HL-60/S4 treated with retinoic acid at 250 ng/mL for 4 days and 3 days (cell line): ENCODE data around the gene RPS15.

Source experiments
- in situ Hi-C: fragments of 300-500 bp; cut with MboI; formaldehyde crosslinking; loops from 2 replicates; pipeline ENCODE4 v1.7.0; 2022; ENCODE audit warnings: low sequenced_read_pairs

The RPS15 gene

DNA sequence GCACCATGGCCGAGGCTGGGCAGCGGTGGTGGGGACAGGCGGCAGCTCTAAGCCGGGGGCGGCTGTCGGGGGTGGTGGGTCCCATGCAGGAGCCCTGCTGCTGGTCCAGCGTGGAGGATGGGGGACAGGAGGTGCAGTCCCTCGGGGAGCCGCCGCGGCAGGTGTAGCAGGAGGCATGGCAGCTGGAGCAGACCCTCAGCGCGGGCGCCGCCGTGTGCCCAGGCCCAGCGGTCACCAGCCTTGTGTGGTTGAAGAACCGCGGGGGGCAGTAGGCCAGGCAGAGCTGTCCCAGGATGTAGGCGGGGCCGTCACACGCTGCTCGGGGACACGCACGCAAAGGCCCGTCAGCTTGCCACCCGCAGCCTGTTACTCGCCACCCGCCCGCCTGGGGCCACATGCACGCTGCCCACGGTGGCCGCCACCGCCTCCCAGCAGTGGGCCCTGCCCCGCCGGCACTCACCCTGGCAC is 43.7 kb downstream of the RPS15 start:
- in situ Hi-C loops, result no loop called here

DNA sequence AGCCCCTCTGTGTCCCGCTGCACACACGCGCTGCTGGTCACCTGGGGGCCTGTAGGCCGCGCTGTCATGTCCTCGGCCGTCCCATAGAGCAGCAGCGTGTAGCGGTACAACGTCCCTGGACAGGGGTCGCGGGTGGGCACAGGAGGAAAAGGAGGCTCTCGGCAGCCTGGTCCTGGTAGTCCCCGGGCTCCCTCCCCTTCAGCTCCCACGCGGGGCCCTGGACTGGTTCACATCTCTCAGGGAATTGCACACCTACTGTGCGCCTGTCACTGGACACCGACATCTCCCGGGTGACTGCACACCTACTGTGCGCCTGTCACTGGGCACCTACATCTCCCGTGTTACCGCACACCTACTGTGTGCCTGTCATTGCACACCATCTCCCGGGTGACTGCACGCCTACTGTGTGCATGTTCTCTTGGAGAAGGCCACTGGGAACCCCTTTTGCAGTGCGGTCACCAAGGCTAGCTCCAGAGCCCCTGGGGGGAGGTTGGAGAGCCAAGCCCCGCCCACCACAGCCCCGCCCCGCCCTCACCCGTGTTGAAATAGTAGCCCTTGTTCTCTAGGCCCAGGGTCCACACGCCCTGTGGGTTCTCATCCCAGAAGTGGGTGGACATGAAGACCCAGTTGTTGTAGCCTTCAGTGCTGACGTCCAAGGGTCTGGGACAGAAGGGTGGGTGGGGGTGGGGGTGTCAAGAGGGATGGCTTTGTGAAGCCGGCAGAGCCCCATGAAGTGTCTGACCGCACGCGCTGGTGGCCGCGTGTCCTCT is 44.4 kb downstream of the RPS15 start:
- in situ Hi-C loops, result no loop called here

DNA sequence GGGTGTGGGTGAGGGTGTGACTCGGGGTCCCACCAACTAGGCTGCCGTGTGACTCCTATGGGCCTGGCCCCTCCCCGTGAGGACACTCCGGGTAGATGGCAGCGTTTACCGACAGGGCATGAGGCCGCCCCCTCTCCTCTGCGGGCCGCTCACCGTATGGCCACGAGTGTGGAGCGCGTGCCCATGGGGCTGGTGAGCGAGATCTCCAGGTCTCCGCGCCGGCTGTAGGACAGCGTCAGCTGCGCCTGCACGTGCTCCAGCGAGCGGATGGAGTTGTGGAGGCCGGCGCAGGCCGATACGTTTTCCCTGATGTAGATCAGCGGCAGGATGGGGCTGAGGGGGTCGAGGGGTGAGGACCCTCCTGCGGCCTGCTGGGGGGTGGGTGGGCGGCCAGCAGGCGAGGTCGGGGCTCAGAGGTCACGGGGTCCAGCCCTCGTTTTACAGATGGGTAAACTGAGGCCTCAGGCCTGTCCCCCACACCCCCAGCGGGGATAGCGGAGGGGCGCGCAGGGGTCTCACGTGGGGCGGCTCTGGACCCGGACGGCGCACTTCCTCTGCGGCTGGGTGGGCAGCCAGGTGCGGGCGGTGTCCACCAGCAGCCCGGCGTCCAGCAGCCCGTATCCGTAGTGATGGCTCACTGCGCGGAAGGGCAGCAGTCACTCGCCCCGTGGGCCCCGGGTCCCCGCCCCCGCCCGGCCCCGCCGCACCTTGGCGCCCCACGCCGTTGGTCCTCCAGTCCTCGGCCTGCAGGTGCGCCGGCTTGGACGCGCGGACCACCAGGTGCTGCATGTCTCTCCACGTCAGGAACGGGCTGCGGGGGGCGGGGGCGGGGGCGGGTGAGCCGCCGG is 45.2 kb downstream of the RPS15 start:
- in situ Hi-C loops, result no loop called here

DNA sequence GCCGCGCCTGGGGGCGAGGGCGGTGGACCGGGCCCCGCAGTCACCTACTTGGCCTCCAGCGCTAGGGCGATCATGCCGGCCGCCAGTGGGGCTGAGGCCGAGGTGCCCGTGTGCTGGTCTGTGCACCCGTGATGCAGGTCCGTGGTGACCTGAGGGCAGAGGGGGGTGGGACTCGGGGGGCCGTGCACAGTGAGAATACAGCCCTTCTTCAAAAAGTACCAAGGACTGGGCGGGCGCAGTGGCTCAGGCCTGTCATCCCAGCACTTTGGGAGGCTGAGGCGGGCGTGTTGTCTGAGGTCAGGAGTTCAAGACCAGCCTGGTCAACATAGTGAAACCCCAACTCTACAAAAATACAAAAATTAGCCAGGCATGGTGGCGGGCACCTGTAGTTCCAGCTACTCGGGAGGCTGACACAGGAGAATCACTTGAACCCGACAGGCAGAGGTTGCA is 45.8 kb downstream of the RPS15 start:
- in situ Hi-C loops, result no loop called here

DNA sequence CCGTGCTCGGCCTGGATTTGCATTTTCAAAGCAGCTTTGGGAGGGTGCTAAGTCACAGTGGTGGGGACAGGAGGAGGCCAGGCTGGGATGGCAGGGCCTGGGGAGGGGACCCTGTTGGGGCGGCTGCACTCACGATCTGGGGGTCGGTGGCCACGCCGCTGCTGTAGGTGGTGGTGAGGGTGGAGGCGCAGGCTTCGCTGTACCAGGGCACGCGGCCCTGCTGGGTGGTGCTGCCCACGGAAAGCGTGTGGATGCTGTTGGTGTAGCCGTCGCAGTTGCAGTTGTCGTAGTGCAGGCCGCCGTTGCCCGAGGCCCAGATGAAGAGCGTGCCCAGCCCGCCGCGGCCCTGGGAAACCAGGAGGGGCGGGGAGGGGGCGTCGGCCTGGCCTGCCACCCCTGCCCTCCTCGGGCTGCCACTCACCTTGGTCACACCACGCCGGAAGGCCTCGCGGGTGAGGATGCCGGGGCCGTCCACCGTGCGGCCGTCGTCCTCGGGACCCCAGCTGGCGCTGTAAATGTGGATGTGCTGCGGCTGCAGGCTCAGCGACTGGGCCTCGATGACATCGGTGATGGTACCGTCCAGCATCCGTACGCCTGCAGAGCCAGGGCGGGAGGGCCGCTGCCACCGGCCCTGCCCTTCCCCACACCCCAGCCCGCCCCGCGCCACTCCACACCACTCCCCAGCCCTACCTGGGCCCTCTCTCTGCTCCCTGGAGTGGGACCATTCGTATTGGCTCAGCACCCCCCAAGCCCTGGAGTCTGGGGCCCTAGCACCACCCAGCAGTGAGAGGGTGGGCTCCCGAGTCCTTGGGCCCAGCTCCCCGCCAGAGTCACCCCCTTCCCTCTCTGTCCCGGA is 48.8 kb downstream of the RPS15 start:
- in situ Hi-C loops, result no loop called here

DNA sequence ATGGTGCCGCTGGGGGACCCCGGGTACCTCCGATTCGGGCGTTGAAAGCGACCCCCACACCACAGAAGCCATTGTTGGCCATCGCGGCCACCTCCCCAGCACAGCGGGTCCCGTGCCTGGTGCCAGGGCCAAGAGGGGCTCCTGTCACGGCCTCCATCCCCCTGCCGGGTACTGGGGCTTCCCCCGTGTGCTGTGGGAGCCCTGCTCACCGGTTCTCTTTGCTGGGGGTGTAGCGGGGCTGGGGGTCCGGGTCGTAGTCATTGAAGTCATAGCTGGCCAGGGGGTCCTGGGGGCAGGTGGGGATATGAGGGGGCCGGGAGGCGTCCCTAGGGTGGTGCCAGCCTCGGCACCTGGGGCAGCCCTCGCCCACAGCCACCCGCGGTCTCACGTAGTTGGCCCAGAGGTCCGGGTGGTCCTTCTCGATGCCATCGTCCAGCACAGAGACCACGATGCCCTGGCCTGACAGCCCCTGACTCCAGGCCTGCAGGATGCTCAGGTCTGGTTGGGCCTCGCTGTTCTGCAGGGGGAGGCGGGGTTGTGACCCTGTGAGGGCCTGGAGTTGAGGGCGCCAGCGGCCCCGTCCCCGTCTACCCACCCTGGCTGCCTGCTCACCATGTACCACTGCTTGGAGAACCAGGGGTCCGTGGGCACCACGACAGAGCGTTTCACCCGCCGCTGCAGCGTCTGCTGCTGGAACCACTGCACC is 49.5 kb downstream of the RPS15 start:
- in situ Hi-C loops, result no loop called here

DNA sequence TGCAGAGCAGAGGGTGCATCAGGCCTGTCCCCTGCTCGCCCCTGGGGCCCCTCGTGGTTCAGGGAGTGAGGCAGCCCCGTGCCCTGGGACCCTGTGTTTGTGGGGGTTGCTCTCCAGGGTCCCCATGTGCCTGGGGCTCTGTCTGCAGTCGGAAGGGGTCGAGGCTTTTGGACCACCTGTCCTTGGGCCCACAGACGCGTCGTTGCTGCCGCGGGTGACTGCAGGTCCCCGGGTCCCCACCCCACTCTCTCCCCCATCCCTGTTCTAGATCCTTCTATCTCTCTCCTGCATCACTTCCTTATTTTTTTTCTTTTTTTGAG is 50.0 kb downstream of the RPS15 start:
- in situ Hi-C loops, result no loop called here

DNA sequence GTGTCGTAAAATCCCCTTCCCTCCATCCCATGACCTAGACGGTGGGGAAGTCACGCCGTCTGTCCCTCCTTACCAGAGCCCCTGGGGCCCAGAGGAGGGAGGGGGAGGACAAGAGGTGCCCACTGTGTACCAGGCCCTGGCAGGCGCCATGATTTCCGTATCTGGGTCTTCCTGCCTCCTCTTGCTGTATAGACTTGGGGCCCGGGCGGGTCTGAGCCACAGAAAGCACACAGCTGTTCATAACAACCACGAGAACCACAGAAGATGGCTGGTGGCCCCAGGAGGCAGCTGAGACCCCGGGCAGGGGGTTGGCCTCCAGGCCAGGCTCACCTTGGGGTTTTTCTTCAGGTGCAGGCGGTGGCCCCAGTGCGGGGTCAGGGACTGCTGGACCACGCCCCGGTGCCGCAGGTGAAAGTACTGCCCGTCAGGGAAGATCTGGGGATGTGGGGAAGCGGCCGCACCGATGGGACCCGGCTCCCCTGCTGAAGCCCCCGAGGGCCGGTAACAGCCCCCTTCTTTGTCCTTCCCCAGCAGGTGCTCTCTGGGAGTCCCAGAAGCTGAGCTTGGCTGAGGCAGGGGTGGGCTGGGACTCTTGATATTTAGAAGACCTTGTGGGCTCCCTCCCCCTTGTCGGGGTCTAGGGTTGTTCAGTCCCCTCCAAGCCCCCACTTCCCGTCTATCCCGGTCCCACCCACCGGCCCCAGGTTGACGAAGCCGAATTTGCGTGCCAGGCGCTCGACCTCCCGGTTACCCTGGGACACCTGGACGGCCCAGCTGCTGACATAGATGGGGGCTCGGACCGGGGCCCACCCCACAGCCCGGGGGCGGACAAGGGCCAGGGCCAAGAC is 51.5 kb downstream of the RPS15 start:
- in situ Hi-C loops, result no loop called here
